ENCODE data around the gene ATXN7L1.

ATXN7L1 gene

GRCh38 chr7:105621176-105621575, 255.2 kb downstream of the ATXN7L1 start:
- CTCF ChIA-PET, result no interaction called here
- POLR2A ChIA-PET, result no interaction called here
- no peaks in the 10 kb centered on the region for H3K36me3 ChIP-seq (ENCODE audit: control insufficient read depth in 2 of 2, insufficient read depth in 1 of 2, low read length in 2 of 2)
- H3K4me3 ChIP-seq (ENCODE audit: low read depth, low read length), result no peak overlapping the region
- H3K27ac ChIP-seq (ENCODE audit: extremely low read depth, low read depth, low read length), result no peak overlapping the region
- H3K4me1 ChIP-seq (ENCODE audit: control insufficient read depth, insufficient read depth, low read length), result no peaks in the 10 kb centered on the region
- no peak for TF ChIP-seq ZNF133 (tag by site-specific recombination; IDR thresholded peaks at IDR 0.05)
- no peak for TF ChIP-seq KLF7 (tag by site-specific recombination; IDR thresholded peaks at IDR 0.05; ENCODE audit: borderline replicate concordance)
- TF ChIP-seq ZBTB10 (tag by site-specific recombination; IDR thresholded peaks at IDR 0.05), result no peak
- TF ChIP-seq ZNF585B (tag by site-specific recombination; IDR thresholded peaks at IDR 0.05), result no peak
- TF ChIP-seq OSR2 (tag by site-specific recombination; IDR thresholded peaks at IDR 0.05), result no peak
- no peak for TF ChIP-seq ZNF146 (tag by site-specific recombination; IDR thresholded peaks at IDR 0.05)
- no peak for TF ChIP-seq ZSCAN5A (tag by site-specific recombination; IDR thresholded peaks at IDR 0.05)
- H3K9me3 ChIP-seq (ENCODE audit: control insufficient read depth, insufficient read depth, low read depth, low read length), result no peaks in the 10 kb centered on the region

GRCh38 chr7:105619590-105619989, 256.8 kb downstream of the ATXN7L1 start:
- Histone ChIP-seq H3K4me1 (ENCODE audit: control insufficient read depth, insufficient read depth, low read length) (no peaks in the 10 kb centered on the region), H3K4me3 (ENCODE audit: low read depth, low read length) (no peak overlapping the region), H3K27ac (ENCODE audit: extremely low read depth, low read depth, low read length) (no peak overlapping the region), H3K36me3 (ENCODE audit: control insufficient read depth in 2 of 2, insufficient read depth in 1 of 2, low read length in 2 of 2) (no peaks in the 10 kb centered on the region), H3K9me3 (ENCODE audit: control insufficient read depth, insufficient read depth, low read depth, low read length) (no peaks in the 10 kb centered on the region)
- ChIA-PET POLR2A (no interaction called here), CTCF (interaction anchor here (1.2 kb wide), 1 partner anchor 47 kb away, joined by 6 read pairs; no protein-coding TSS in a partner anchor)
- TF ChIP-seq ZNF19 (tag by site-specific recombination; IDR thresholded peaks at IDR 0.05; ENCODE audit: low read depth) (no peak), ZNF366 (tag by site-specific recombination; conservative IDR thresholded peaks at IDR 0.05) (no peak), PRDM4 (tag by site-specific recombination; IDR thresholded peaks at IDR 0.05) (no peak), KLF7 (tag by site-specific recombination; IDR thresholded peaks at IDR 0.05; ENCODE audit: borderline replicate concordance) (no peak), HOXC10 (CRISPR knock-in tag; IDR thresholded peaks at IDR 0.05) (no peak), ZSCAN18 (tag by site-specific recombination; IDR thresholded peaks at IDR 0.05) (no peak), ZBTB20 (tag by site-specific recombination; IDR thresholded peaks at IDR 0.05) (no peak), PRDM2 (tag by site-specific recombination; IDR thresholded peaks at IDR 0.05; ENCODE audit: borderline replicate concordance) (no peak), ZNF677 (tag by site-specific recombination; IDR thresholded peaks at IDR 0.05) (no peak), ZNF558 (tag by site-specific recombination; IDR thresholded peaks at IDR 0.05) (no peak), ZNF404 (tag by site-specific recombination; IDR thresholded peaks at IDR 0.05) (no peak), ZNF529 (tag by site-specific recombination; IDR thresholded peaks at IDR 0.05; ENCODE audit: insufficient replicate concordance) (no peak), ZFP41 (tag by site-specific recombination; IDR thresholded peaks at IDR 0.05; ENCODE audit: borderline replicate concordance) (no peak), ZBTB26 (tag by site-specific recombination; optimal IDR thresholded peaks at IDR 0.05) (no peak)

Data from HEK293 (cell line).